B cell (primary cell): ENCODE results near the gene RGS2. TPM values are rescaled to one million over a fixed set of nuclear protein-coding genes. Genes with fewer than 3 reads are reported as not detected.

Experiments
- ATAC-seq: fragments of 200-7000 bp; cut with Tn5 transposase; one replicate; pipeline ENCODE4 v1.10.0; 2021; ENCODE audit warnings: low read depth, mild to moderate bottlenecking, moderate number of reproducible peaks, moderate library complexity
- CTCF ChIA-PET: fragments of 350-600 bp; sonication (Branson Sonifier 250); formaldehyde crosslinking; loops from one replicate; lab custom pipeline; 2021; ENCODE audit warnings: antibody characterized with exemption, inconsistent platforms; lab: Charles Lee
- POLR2A ChIA-PET: fragments of 350-600 bp; sonication (Branson Sonifier 250); formaldehyde crosslinking; loops from one replicate; lab custom pipeline; 2021; ENCODE audit warnings: antibody characterized with exemption; lab: Charles Lee
- DNase-seq: peaks from one replicate; pipeline ENCODE4 v3.0.0; 2013
- H2AFZ ChIP-seq: 2 replicates; pipeline ENCODE4 v1.6.1; 2012; ENCODE audit warnings: mild to moderate bottlenecking, low read depth, low read length; ENCODE audit not compliant: insufficient read depth, poor library complexity, severe bottlenecking
- H3K27ac ChIP-seq, 2 donors: 1 replicate in 1 of 2; 2 replicates in 1 of 2; pipeline ENCODE4 v1.5.1; 2012 to 2013; ENCODE audit warnings: low read length in 2 of 2, mild to moderate bottlenecking in 2 of 2, moderate library complexity in 1 of 2
- H3K27me3 ChIP-seq, 4 experiments: fragments of 200-600 bp in 1 of 4; sonication (generic) in 1 of 4; replicated peaks in 1 of 4; 1 replicate in 2 of 4; 2 replicates in 2 of 4; pipeline versions ENCODE4 v1.6.1 to v1.7.0; 2013 to 2016; ENCODE audit warnings: low read length in 3 of 4, mild to moderate bottlenecking in 2 of 4, mixed read lengths in 1 of 4, moderate library complexity in 1 of 4; ENCODE audit not compliant: insufficient read depth in 4 of 4, control insufficient read depth in 3 of 4; ENCODE audit errors: control extremely low read depth in 1 of 4
- H3K36me3 ChIP-seq, 2 experiments: replicated peaks in 1 of 2; 1 replicate in 1 of 2; 2 replicates in 1 of 2; pipeline versions ENCODE4 v1.6.1 to v1.7.1; 2013; ENCODE audit warnings: low read length in 1 of 2; ENCODE audit not compliant: insufficient read depth in 2 of 2, control insufficient read depth in 1 of 2; ENCODE audit errors: control extremely low read depth in 1 of 2, extremely low read depth in 1 of 2
- H3K4me1 ChIP-seq, 2 donors: fragments of 200-600 bp in 1 of 2; sonication (generic) in 1 of 2; 1 replicate in 1 of 2; 2 replicates in 1 of 2; pipeline versions ENCODE4 v1.5.1 to v1.6.1; 2013 to 2017; ENCODE audit warnings: low read length in 2 of 2; ENCODE audit not compliant: control insufficient read depth in 2 of 2, insufficient read depth in 2 of 2
- H3K4me2 ChIP-seq: replicated peaks from 2 replicates; pipeline ENCODE3; 2012; ENCODE audit warnings: mild to moderate bottlenecking, low read depth, low read length; ENCODE audit not compliant: poor library complexity, severe bottlenecking
- H3K4me3 ChIP-seq, 5 experiments: fragments of 200-600 bp in 1 of 5; sonication (generic) in 1 of 5; 1 replicate in 3 of 5; 2 replicates in 2 of 5; pipeline versions ENCODE4 v1.5.1 to v1.7.0; 2011 to 2016; ENCODE audit warnings: low read length in 4 of 5, mild to moderate bottlenecking in 4 of 5, low read depth in 2 of 5, control low read depth in 1 of 5, moderate library complexity in 1 of 5; ENCODE audit not compliant: insufficient read depth in 1 of 5; ENCODE audit errors: control extremely low read depth in 1 of 5, extremely low read depth in 1 of 5
- H3K79me2 ChIP-seq: fragments of 200-600 bp; sonication (generic); one replicate; pipeline ENCODE4 v1.6.0; 2016; ENCODE audit warnings: low read length; ENCODE audit not compliant: control insufficient read depth, insufficient read depth
- H3K9ac ChIP-seq: fragments of 200-600 bp; sonication (generic); 2 replicates; pipeline ENCODE4 v1.6.1; 2017; ENCODE audit warnings: mild to moderate bottlenecking, low read length, moderate library complexity
- H3K9me3 ChIP-seq, 3 donors: one replicate each; pipeline versions ENCODE4 v1.6.1 to v1.7.1; 2013; ENCODE audit warnings: low read length in 2 of 3; ENCODE audit not compliant: control insufficient read depth in 2 of 3, insufficient read depth in 1 of 3; ENCODE audit errors: control extremely low read depth in 1 of 3
- H4K20me1 ChIP-seq: 2 replicates; pipeline ENCODE4 v1.6.0; 2012; ENCODE audit warnings: mild to moderate bottlenecking, low read length; ENCODE audit not compliant: insufficient read depth, control insufficient read depth, poor library complexity, severe bottlenecking
- H3K27ac Mint-ChIP-seq: one replicate; pipeline ENCODE4 v1.8.0; 2021; ENCODE audit warnings: mixed read lengths
- H3K27me3 Mint-ChIP-seq: one replicate; pipeline ENCODE4 v1.8.0; 2021; ENCODE audit warnings: mixed read lengths
- H3K4me1 Mint-ChIP-seq: one replicate; pipeline ENCODE4 v1.8.0; 2021; ENCODE audit warnings: mixed read lengths
- H3K4me3 Mint-ChIP-seq: one replicate; pipeline ENCODE4 v1.8.0; 2021; ENCODE audit warnings: mixed read lengths
- H3K9me3 Mint-ChIP-seq: one replicate; pipeline ENCODE4 v1.8.0; 2022; ENCODE audit warnings: mixed read lengths; ENCODE audit not compliant: insufficient read depth
- CTCF ChIP-seq: fragments of 200-600 bp; IDR thresholded peaks from one replicate; pipeline ENCODE4 v1.8.0; 2022; ENCODE audit warnings: antibody characterized with exemption, mild to moderate bottlenecking
- EZH2 ChIP-seq: IDR thresholded peaks from 2 replicates; pipeline ENCODE4 v1.6.1; 2012; ENCODE audit warnings: borderline replicate concordance, low read depth, mild to moderate bottlenecking, moderate library complexity, low read length; ENCODE audit not compliant: insufficient read depth, poor library complexity, severe bottlenecking
- WGBS: methylation state at CpG from one replicate; pipeline ENCODE4 v1.1.5; 2013; ENCODE audit warnings: missing lambda C conversion rate; ENCODE audit not compliant: insufficient coverage; 5-methylcytosine and 5-hydroxymethylcytosine counted together
- intact Hi-C: fragments of 100-400 bp; cut with micrococcal nuclease; formaldehyde crosslinking; loops from one replicate; pipeline ENCODE4 v1.10.0; 2022
- polyA plus RNA-seq: library from polyadenylated mRNA; depleted of rRNA; stranded (reverse); fragments of >200 nt; gene quantifications from 2 replicates; pipeline ENCODE4 v1.2.3, GENCODE V29; 2012
- total RNA-seq, 2 donors: library from RNA; stranded (reverse); fragments of 120-200 nt in 1 of 2; gene quantifications; 1 replicate in 1 of 2; 2 replicates in 1 of 2; pipeline versions ENCODE4 v1.2.3 to v1.2.4, GENCODE V29; 2013 to 2022

RGS2 gene
- total and polyA plus RNA-seq, 2 donors (not counting 1 experiment from before 2014, with no cell fraction given) = 232 to 247 TPM

GRCh38 chr1:192801451-192801850 lies 7.4 kb upstream of the RGS2 start:
- DNase-seq = no peak
- TF ChIP-seq CTCF (no peak), EZH2 (no peak)
- no peaks in the 10 kb centered on the region for H3K4me1 ChIP-seq
- no peak for ATAC-seq
- H3K27ac ChIP-seq = no peak overlapping the region
- H3K79me2 ChIP-seq = no peaks in the 10 kb centered on the region
- Mint-ChIP-seq H3K4me3 (no peak overlapping the region), H3K9me3 (no peaks in the 10 kb centered on the region), H3K27ac (no peak overlapping the region), H3K4me1 (peaks cover 5% of the 10 kb centered on the region), H3K27me3 (no peaks in the 10 kb centered on the region)
- ChIA-PET CTCF (interaction anchor here (1.2 to 1.5 kb wide), 3 partner anchors 218 to 328 kb away, joined by 3 to 10 read pairs (median 3); no protein-coding TSS in a partner anchor), POLR2A (no interaction called here)
- no peak overlapping the region for H3K4me3 ChIP-seq
- H3K9ac ChIP-seq = no peak overlapping the region
- WGBS = 88% methylated on average over 1 of the region's 2 CpGs
- H3K9me3 ChIP-seq = no peaks in the 10 kb centered on the region
- intact Hi-C loops = no loop called here
- H3K4me2 ChIP-seq = no peak overlapping the region
- H3K27me3 ChIP-seq = no peaks in the 10 kb centered on the region
- no peaks in the 10 kb centered on the region for H4K20me1 ChIP-seq
- H2AFZ ChIP-seq = no peak overlapping the region
- no peaks in the 10 kb centered on the region for H3K36me3 ChIP-seq

- Mint-ChIP-seq H3K27ac (no peak overlapping the region), H3K4me1 (peaks cover 13% of the 10 kb centered on the region), H3K4me3 (no peak overlapping the region), H3K9me3 (no peaks in the 10 kb centered on the region), H3K27me3 (no peaks in the 10 kb centered on the region)
- no peak overlapping the region for H3K4me2 ChIP-seq
- TF ChIP-seq EZH2 = no peak
- no peak for TF ChIP-seq CTCF
- H3K36me3 ChIP-seq = no peaks in the 10 kb centered on the region
- H3K9ac ChIP-seq = no peak overlapping the region
- POLR2A ChIA-PET = no interaction called here
- H2AFZ ChIP-seq = no peak overlapping the region
- no peaks in the 10 kb centered on the region for H3K27me3 ChIP-seq
- no peaks in the 10 kb centered on the region for H3K9me3 ChIP-seq
- peaks cover 2 to 4% of the 10 kb centered on the region in 2 donors for H3K4me1 ChIP-seq
- ATAC-seq = no peak
- no peaks in the 10 kb centered on the region for H4K20me1 ChIP-seq
- H3K79me2 ChIP-seq = no peaks in the 10 kb centered on the region
- CTCF ChIA-PET = interaction anchor here (1.1 to 10.9 kb wide), 4 partner anchors 10 to 328 kb away, joined by 3 to 201 read pairs (median 65); no protein-coding TSS in a partner anchor
- no peak for DNase-seq
- H3K4me3 ChIP-seq = no peak overlapping the region
- intact Hi-C loops = no loop called here
- H3K27ac ChIP-seq = no peak overlapping the region
Observed at GRCh38 chr1:192802406-192802805, 6.4 kb upstream of the RGS2 start.
